HCT116 (cell line): ENCODE results near the gene PPFIBP1. TPM values are rescaled to one million over a fixed set of nuclear protein-coding genes. Genes with fewer than 3 reads are reported as not detected.

Experiments used
- ATAC-seq: fragments of 200-7000 bp; cut with Tn5 transposase; 2 replicates; pipeline ENCODE4 v1.9.1; 2020; ENCODE audit warnings: mild to moderate bottlenecking, moderate library complexity
- BruUV-seq: library from RNA; stranded (reverse); fragments of 400-500 nt; replicated peaks from 2 replicates; lab custom pipeline; 2021; lab: Mats Ljungman, UMichigan
- CTCF ChIA-PET: fragments of 300-600 bp; sonication (Branson Sonifier 250); formaldehyde crosslinking; loops from one replicate; lab custom pipeline; 2021; ENCODE audit warnings: antibody characterized with exemption; lab: Charles Lee
- POLR2A ChIA-PET: fragments of 300-600, 350-600 bp; sonication (Branson Sonifier 250); formaldehyde crosslinking; loops from one replicate; lab custom pipeline; 2021; ENCODE audit warnings: antibody characterized with exemption; lab: Charles Lee
- RAD21 ChIA-PET, 2 experiments: fragments of 300-600 bp; sonication (Branson Sonifier 250); formaldehyde crosslinking; loops; one replicate each; lab custom pipeline; 2023; ENCODE audit warnings: low total read pairs in 2 of 2; ENCODE audit not compliant: uncharacterized antibody in 2 of 2, unreplicated experiment in 2 of 2, low non-redundant PET in 1 of 2; lab: Charles Lee
- DNase-seq: peaks from one replicate; pipeline ENCODE4 v3.0.0-alpha.2; 2010; ENCODE audit warnings: low read depth, low spot score
- H2AFZ ChIP-seq: fragments of 200-600 bp; shearing (Covaris generic), sonication (generic); 2 replicates; pipeline ENCODE4 v1.6.1; 2017; ENCODE audit warnings: low read depth, mixed run types, mixed read lengths, antibody characterized with exemption, low read length; ENCODE audit not compliant: poor library complexity, severe bottlenecking
- H3K27ac ChIP-seq: 2 replicates; pipeline ENCODE4 v1.5.1; 2012; ENCODE audit warnings: low read depth, low read length
- H3K27me3 ChIP-seq: fragments of 200-600 bp; sonication (generic); 2 replicates; pipeline ENCODE4 v1.6.1; 2016; ENCODE audit warnings: mixed run types, low read length, mixed read lengths; ENCODE audit not compliant: insufficient read depth
- H3K36me3 ChIP-seq, 2 experiments: fragments of 200-500 bp in 1 of 2; fragments of 200-600 bp in 1 of 2; sonication (Bioruptor generic) in 1 of 2; sonication (generic) in 1 of 2; 2 replicates each; pipeline versions ENCODE4 v1.5.1 to v1.6.1; 2014 to 2016; ENCODE audit warnings: low read length in 2 of 2, inconsistent platforms in 1 of 2, mixed read lengths in 1 of 2, mixed run types in 1 of 2; ENCODE audit not compliant: insufficient read depth in 2 of 2, control insufficient read depth in 1 of 2
- H3K4me1 ChIP-seq, 2 experiments: fragments of 200-600 bp in 1 of 2; sonication (generic) in 1 of 2; 2 replicates each; pipeline versions ENCODE4 v1.5.1 to v1.6.1; 2012 to 2017; ENCODE audit warnings: low read length in 2 of 2, inconsistent platforms in 1 of 2, mild to moderate bottlenecking in 1 of 2, mixed read lengths in 1 of 2, mixed run types in 1 of 2, moderate library complexity in 1 of 2; ENCODE audit not compliant: insufficient read depth in 2 of 2, control insufficient read depth in 1 of 2
- H3K4me2 ChIP-seq: fragments of 200-600 bp; sonication (generic); 2 replicates; pipeline ENCODE4 v1.6.1; 2017; ENCODE audit warnings: mixed run types, low read length, mixed read lengths
- H3K4me3 ChIP-seq, 2 experiments: fragments of 200-600 bp in 1 of 2; sonication (generic) in 1 of 2; replicated peaks in 1 of 2; 2 replicates each; pipeline ENCODE4 v1.5.1; 2011 to 2016; ENCODE audit warnings: low read length in 2 of 2, control low read depth in 1 of 2, low read depth in 1 of 2, mild to moderate bottlenecking in 1 of 2, mixed read lengths in 1 of 2, mixed run types in 1 of 2
- H3K79me2 ChIP-seq: fragments of 200-600 bp; sonication (generic); 2 replicates; pipeline ENCODE4 v1.6.1; 2017; ENCODE audit warnings: mild to moderate bottlenecking, mixed run types, low read length, moderate library complexity, mixed read lengths; ENCODE audit not compliant: insufficient read depth
- H3K9ac ChIP-seq: fragments of 200-600 bp; sonication (generic); 2 replicates; pipeline ENCODE4 v1.6.1; 2016; ENCODE audit warnings: low read length, mixed read lengths
- H3K9me2 ChIP-seq: fragments of 200-600 bp; sonication (generic), shearing (Covaris generic); 2 replicates; pipeline ENCODE4 v1.6.1; 2017; ENCODE audit warnings: mixed run types, mild to moderate bottlenecking, moderate library complexity; ENCODE audit not compliant: insufficient read depth
- H3K9me3 ChIP-seq, 2 experiments: fragments of 200-500 bp in 1 of 2; fragments of 200-600 bp in 1 of 2; sonication (Bioruptor generic) in 1 of 2; sonication (generic) in 1 of 2; 2 replicates each; pipeline ENCODE4 v1.6.1; 2014 to 2017; ENCODE audit warnings: low read length in 2 of 2, mixed read lengths in 2 of 2, inconsistent platforms in 1 of 2, low read depth in 1 of 2, mild to moderate bottlenecking in 1 of 2, mixed run types in 1 of 2, moderate library complexity in 1 of 2; ENCODE audit not compliant: control insufficient read depth in 1 of 2, insufficient read depth in 1 of 2
- H4K20me1 ChIP-seq: fragments of 200-600 bp; sonication (generic), shearing (Covaris generic); 2 replicates; pipeline ENCODE4 v1.6.1; 2017; ENCODE audit warnings: mixed run types, mild to moderate bottlenecking, moderate library complexity; ENCODE audit not compliant: insufficient read depth
- ATF3 ChIP-seq: IDR thresholded peaks from 2 replicates; pipeline ENCODE4 v1.6.1; 2012
- CBX3 ChIP-seq: IDR thresholded peaks from 2 replicates; pipeline ENCODE4 v1.6.1; 2012; ENCODE audit warnings: low read depth
- CEBPB ChIP-seq: IDR thresholded peaks from 2 replicates; pipeline ENCODE4 v1.6.1; 2012; ENCODE audit warnings: low read depth
- CTCF ChIP-seq, 3 experiments: fragments of 200-600 bp in 1 of 3; sonication (generic) in 1 of 3; IDR thresholded peaks in 2 of 3; conservative IDR thresholded peaks in 1 of 3; 2 replicates each; pipeline ENCODE4 v1.5.1; 2012 to 2017; ENCODE audit warnings: low read depth in 2 of 3, low read length in 2 of 3, antibody characterized with exemption in 1 of 3, borderline replicate concordance in 1 of 3, control low read depth in 1 of 3, mild to moderate bottlenecking in 1 of 3, mixed read lengths in 1 of 3, mixed run types in 1 of 3, moderate library complexity in 1 of 3; ENCODE audit not compliant: insufficient read depth in 1 of 3
- EGR1 ChIP-seq: IDR thresholded peaks from 2 replicates; pipeline ENCODE4 v1.6.1; 2012; ENCODE audit warnings: low read depth
- ELF1 ChIP-seq: IDR thresholded peaks from 2 replicates; pipeline ENCODE4 v1.6.1; 2012; ENCODE audit warnings: low read depth, borderline replicate concordance
- EZH2phosphoT487 ChIP-seq: fragments of 200-600 bp; IDR thresholded peaks from 2 replicates; pipeline ENCODE4 v1.6.1; 2018; ENCODE audit warnings: antibody characterized with exemption, borderline replicate concordance
- FOSL1 ChIP-seq: IDR thresholded peaks from 2 replicates; pipeline ENCODE4 v1.6.1; 2012; ENCODE audit warnings: low read depth
- JUND ChIP-seq: IDR thresholded peaks from 2 replicates; pipeline ENCODE4 v1.6.1; 2012
- MAX ChIP-seq: IDR thresholded peaks from 2 replicates; pipeline ENCODE4 v1.6.1; 2012
- POLR2AphosphoS5 ChIP-seq: IDR thresholded peaks from 2 replicates; pipeline ENCODE4 v1.6.1; 2011; ENCODE audit warnings: mild to moderate bottlenecking, low read depth, low read length, moderate library complexity
- RAD21 ChIP-seq: IDR thresholded peaks from 2 replicates; pipeline ENCODE4 v1.6.1; 2012; ENCODE audit warnings: low read depth, mild to moderate bottlenecking
- REST ChIP-seq: IDR thresholded peaks from 2 replicates; pipeline ENCODE4 v1.6.1; 2012; ENCODE audit warnings: low read depth
- SIN3A ChIP-seq: IDR thresholded peaks from 2 replicates; pipeline ENCODE4 v1.6.1; 2012; ENCODE audit warnings: low read depth
- SP1 ChIP-seq: IDR thresholded peaks from 2 replicates; pipeline ENCODE4 v1.6.1; 2012; ENCODE audit warnings: low read depth
- SRF ChIP-seq: IDR thresholded peaks from 2 replicates; pipeline ENCODE4 v1.6.1; 2012; ENCODE audit warnings: low read depth
- TCF7L2 ChIP-seq: IDR thresholded peaks from 2 replicates; pipeline ENCODE4 v1.7.0; 2011; ENCODE audit warnings: borderline replicate concordance, inconsistent platforms; ENCODE audit not compliant: insufficient read depth, insufficient read length; ENCODE audit errors: extremely low read depth
- YY1 ChIP-seq: IDR thresholded peaks from 2 replicates; pipeline ENCODE4 v1.6.1; 2011; ENCODE audit warnings: low read length, low read depth, moderate library complexity, mild to moderate bottlenecking; ENCODE audit not compliant: insufficient replicate concordance; ENCODE audit errors: extremely low read depth
- ZBTB33 ChIP-seq: IDR thresholded peaks from 2 replicates; pipeline ENCODE4 v1.6.1; 2011; ENCODE audit warnings: mild to moderate bottlenecking, low read length, moderate library complexity; ENCODE audit not compliant: insufficient replicate concordance; ENCODE audit errors: extremely low read depth
- ZFX ChIP-seq: fragments of 450-650 bp; IDR thresholded peaks from 2 replicates; pipeline ENCODE4 v1.6.1; 2017
- intact Hi-C: fragments of 100-400 bp; cut with micrococcal nuclease; formaldehyde crosslinking; loops from 2 replicates; pipeline ENCODE4 v1.10.0; 2022
- total RNA-seq: library from RNA; stranded (reverse); gene quantifications from one replicate; pipeline ENCODE4 v1.2.1, GENCODE V29; 2021; ENCODE audit not compliant: unreplicated experiment

Gene PPFIBP1
- total RNA-seq, 1 experiment from 2014 or later: 102 TPM

- H3K9ac ChIP-seq: peak overlapping the region; percentile 18; the same call in 1 of the 2 replicates
Measured at GRCh38 chr12:27619308-27619707, 95.3 kb downstream of the PPFIBP1 start.

More at GRCh38 chr12:27619308-27619707, 95.3 kb downstream of the PPFIBP1 start:
- DNase-seq (peak; percentile 81), ATAC-seq (peak; percentile 66)
- peak; percentile 69 for TF ChIP-seq SRF
- TF ChIP-seq EZH2phosphoT487: no peak
- peak; percentile 83 for TF ChIP-seq SP1
- TF ChIP-seq CEBPB: peak; percentile 71
- peak; percentile 96 for TF ChIP-seq JUND
- peak; percentile 35; the same call in 1 of the 2 replicates for TF ChIP-seq POLR2AphosphoS5
- TF ChIP-seq TCF7L2: peak; percentile 87
- TF ChIP-seq CBX3: peak; percentile 71; the same call in 1 of the 2 replicates
- no peak; the same call in 1 of the 2 replicates for TF ChIP-seq ELF1
- TF ChIP-seq ATF3: 0 out of 2 replicates have a peak, but pooled peaks have one; percentile 49
- TF ChIP-seq FOSL1: peak; percentile 95
- TF ChIP-seq RAD21: peak; percentile 10; the same call in 1 of the 2 replicates
- TF ChIP-seq ZBTB33: peak; percentile 34
- peak; percentile 35 for TF ChIP-seq YY1
- TF ChIP-seq CTCF (IDR thresholded peaks at IDR 0.05 in 2 of 3, conservative IDR thresholded peaks at IDR 0.05 in 1 of 3; ENCODE audit: borderline replicate concordance in 1 of 3, insufficient read depth in 1 of 3, low read depth in 2 of 3, low read length in 2 of 3): no peak
- peak; percentile 46 for TF ChIP-seq MAX
- TF ChIP-seq EGR1: peak; percentile 36; the same call in 1 of the 2 replicates
- TF ChIP-seq ZFX: no peak
- no peak for TF ChIP-seq REST
- peak; percentile 87 for TF ChIP-seq SIN3A
- Histone ChIP-seq H3K4me3 (peak overlapping the region in 1 of 2 experiments; percentile 17; a peak in 1 of 4 replicates), H2AFZ (no peak overlapping the region), H4K20me1 (no peaks in the 10 kb centered on the region), H3K36me3 (no peaks in the 10 kb centered on the region), H3K27me3 (no peaks in the 10 kb centered on the region), H3K4me2 (peak overlapping the region; percentile 65), H3K9me2 (no peaks in the 10 kb centered on the region), H3K4me1 (peaks cover 93 to 99% of the 10 kb centered on the region in 2 experiments), H3K9me3 (no peaks in the 10 kb centered on the region), H3K27ac (peak overlapping the region; percentile 96), H3K79me2 (peaks cover 48% of the 10 kb centered on the region)
- RAD21 ChIA-PET: no interaction called here
- CTCF ChIA-PET: no interaction called here
- intact Hi-C loops: no loop called here
- POLR2A ChIA-PET: no interaction called here
- BruUV-seq: no TSS peak
